Neuronal stem cell (in vitro differentiated cells): ENCODE results near the gene CD37.
"Not testable (repeated sequence)": the region's sequence is repeated elsewhere in the genome, so short reads cannot be mapped to it uniquely, and the experiment has no call there.

Experiments
- DNase-seq: peaks from one replicate; pipeline ENCODE4 v3.0.0-alpha.2; 2013; ENCODE audit warnings: low spot score
- H2AFZ ChIP-seq: one replicate; pipeline ENCODE4 v1.6.1; 2013; ENCODE audit warnings: mild to moderate bottlenecking, low read length, inconsistent platforms
- H2AK5ac ChIP-seq: 2 replicates; pipeline ENCODE4 v1.6.1; 2013; ENCODE audit warnings: low read depth, mild to moderate bottlenecking, inconsistent platforms, low read length, moderate library complexity, mixed read lengths
- H2BK120ac ChIP-seq: 2 replicates; pipeline ENCODE4 v1.6.1; 2013; ENCODE audit warnings: low read depth, mild to moderate bottlenecking, inconsistent platforms, low read length, moderate library complexity, mixed read lengths
- H2BK12ac ChIP-seq: one replicate; pipeline ENCODE4 v1.6.1; 2013; ENCODE audit warnings: low read length, inconsistent platforms
- H2BK15ac ChIP-seq: 2 replicates; pipeline ENCODE4 v1.6.1; 2013; ENCODE audit warnings: mild to moderate bottlenecking, low read length, inconsistent platforms, mixed read lengths
- H2BK5ac ChIP-seq: one replicate; pipeline ENCODE4 v1.6.1; 2013; ENCODE audit warnings: inconsistent platforms, mild to moderate bottlenecking, low read length, moderate library complexity
- H3K14ac ChIP-seq: one replicate; pipeline ENCODE4 v1.6.1; 2013; ENCODE audit warnings: low read length, inconsistent platforms
- H3K18ac ChIP-seq: 2 replicates; pipeline ENCODE4 v1.6.1; 2013; ENCODE audit warnings: low read length, inconsistent platforms
- H3K23ac ChIP-seq: 2 replicates; pipeline ENCODE4 v1.6.1; 2013; ENCODE audit warnings: low read depth, mild to moderate bottlenecking, mixed read lengths, low read length, inconsistent platforms; ENCODE audit not compliant: poor library complexity
- H3K27ac ChIP-seq: replicated peaks from 3 replicates; pipeline ENCODE4 v1.5.1; 2013; ENCODE audit warnings: low read length, inconsistent platforms
- H3K27me3 ChIP-seq, 3 experiments: 2 replicates each; pipeline ENCODE4 v1.6.1; 2013; ENCODE audit warnings: low read length in 3 of 3, mild to moderate bottlenecking in 2 of 3, inconsistent platforms in 1 of 3, low read depth in 1 of 3, mixed read lengths in 1 of 3, moderate library complexity in 1 of 3; ENCODE audit not compliant: control insufficient read depth in 3 of 3, insufficient read depth in 3 of 3
- H3K36me3 ChIP-seq, 2 donors: replicated peaks in 1 of 2; 2 replicates each; pipeline ENCODE4 v1.6.1; 2013; ENCODE audit warnings: low read length in 2 of 2; ENCODE audit not compliant: control insufficient read depth in 2 of 2, insufficient read depth in 2 of 2
- H3K4ac ChIP-seq: 2 replicates; pipeline ENCODE4 v1.6.1; 2013; ENCODE audit warnings: inconsistent platforms, mild to moderate bottlenecking, low read length, moderate library complexity
- H3K4me1 ChIP-seq, 2 donors: 1 replicate in 1 of 2; 2 replicates in 1 of 2; pipeline ENCODE4 v1.6.1; 2013; ENCODE audit warnings: low read length in 2 of 2, low read depth in 1 of 2; ENCODE audit not compliant: control insufficient read depth in 2 of 2, insufficient read depth in 1 of 2
- H3K4me2 ChIP-seq: one replicate; pipeline ENCODE4 v1.6.1; 2013; ENCODE audit warnings: mild to moderate bottlenecking, low read length, inconsistent platforms; ENCODE audit not compliant: insufficient read depth, poor library complexity, severe bottlenecking
- H3K4me3 ChIP-seq, 2 donors: 2 replicates each; pipeline ENCODE4 v1.5.1; 2013; ENCODE audit warnings: low read length in 2 of 2, mild to moderate bottlenecking in 2 of 2, inconsistent platforms in 1 of 2, moderate library complexity in 1 of 2
- H3K79me1 ChIP-seq: one replicate; pipeline ENCODE4 v1.6.1; 2013; ENCODE audit warnings: low read depth, mild to moderate bottlenecking, inconsistent platforms, low read length, moderate library complexity
- H3K9ac ChIP-seq: one replicate; pipeline ENCODE4 v1.6.1; 2013; ENCODE audit warnings: mild to moderate bottlenecking, low read depth, low read length, inconsistent platforms; ENCODE audit not compliant: poor library complexity
- H3K9me3 ChIP-seq, 2 donors: replicated peaks in 1 of 2; 2 replicates each; pipeline versions ENCODE3 to v1.6.1; 2013; ENCODE audit warnings: low read length in 2 of 2, mild to moderate bottlenecking in 2 of 2, inconsistent platforms in 1 of 2, low read depth in 1 of 2, mixed read lengths in 1 of 2, moderate library complexity in 1 of 2; ENCODE audit not compliant: control insufficient read depth in 2 of 2, insufficient read depth in 1 of 2
- H4K8ac ChIP-seq: one replicate; pipeline ENCODE4 v1.6.1; 2013; ENCODE audit warnings: low read depth, mild to moderate bottlenecking, inconsistent platforms, low read length, moderate library complexity
- H4K91ac ChIP-seq: one replicate; pipeline ENCODE4 v1.6.1; 2013; ENCODE audit warnings: low read length, low read depth, mild to moderate bottlenecking, inconsistent platforms; ENCODE audit not compliant: poor library complexity
- WGBS, 2 donors: extraction: QIAGEN DNeasy Blood & Tissue Kit; methylation state at CpG; one replicate each; pipeline ENCODE4 v1.1.7; 2013; ENCODE audit warnings: missing lambda C conversion rate in 2 of 2, mixed read lengths in 1 of 2; ENCODE audit not compliant: insufficient read length in 2 of 2, insufficient replicate concordance in 1 of 2; ENCODE audit errors: extremely low coverage in 2 of 2; 5-methylcytosine and 5-hydroxymethylcytosine counted together

CD37 gene

DNA sequence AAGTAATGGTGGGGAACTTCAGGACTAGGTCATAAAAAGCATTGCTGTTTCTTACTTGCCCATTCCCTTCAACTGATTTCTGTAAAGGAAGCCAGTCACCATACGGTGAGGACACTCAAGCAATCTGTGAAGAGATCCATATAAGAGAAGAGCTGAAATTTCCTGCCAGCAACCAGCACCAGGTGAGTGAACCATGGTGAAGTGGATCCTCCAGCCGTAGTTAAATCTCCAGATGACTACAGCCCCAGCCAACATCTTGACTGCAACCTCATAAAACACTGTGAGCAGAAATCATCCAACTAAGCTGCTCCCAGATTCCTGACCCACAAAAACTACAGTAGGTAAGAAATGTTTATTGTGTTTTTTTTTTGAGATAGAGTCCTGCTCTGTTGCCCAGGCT is 6.5 kb upstream of the CD37 start:
- Histone ChIP-seq H3K79me1 (no peaks in the 10 kb centered on the region), H3K27me3 (peaks cover 0 to 2% (median 0%) of the 10 kb centered on the region in 3 experiments), H3K4me3 (no peak overlapping the region), H2BK15ac (no peak overlapping the region), H4K8ac (no peak overlapping the region), H3K9ac (no peak overlapping the region), H3K36me3 (peaks cover 19 to 84% of the 10 kb centered on the region in 2 donors), H3K4ac (no peak overlapping the region), H3K4me2 (no peak overlapping the region), H3K4me1 (no peaks in the 10 kb centered on the region), H3K14ac (no peak overlapping the region), H3K18ac (no peak overlapping the region), H2BK12ac (no peak overlapping the region), H2BK120ac (no peak overlapping the region), H2AK5ac (no peak overlapping the region), H2AFZ (no peak overlapping the region), H2BK5ac (no peak overlapping the region), H3K23ac (no peak overlapping the region), H3K27ac (no peak overlapping the region), H4K91ac (no peak overlapping the region), H3K9me3 (peaks cover 6 to 8% of the 10 kb centered on the region in 2 donors)
- WGBS, 2 donors: no CpG with 5 or more reads among the region's 2 CpGs
- no peak for DNase-seq

DNA sequence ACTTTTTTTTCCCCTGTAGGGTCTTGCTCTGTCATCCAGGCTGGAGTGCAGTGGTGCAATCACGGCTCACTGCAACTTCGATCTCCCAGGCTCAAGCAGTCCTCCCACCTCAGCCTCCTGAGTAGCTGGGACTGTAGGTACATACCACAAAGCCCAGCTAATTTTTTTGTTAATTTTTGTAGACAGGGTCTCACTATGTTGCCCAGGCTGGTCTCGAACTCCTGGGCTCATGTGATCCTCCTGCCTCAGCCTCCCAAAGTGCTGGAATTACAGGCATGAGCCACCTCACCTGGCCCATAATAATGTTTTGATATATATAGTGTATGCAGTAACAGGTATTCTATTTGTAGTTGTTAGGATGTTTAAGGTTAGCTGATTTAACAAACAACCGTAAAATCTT is 4.0 kb upstream of the CD37 start:
- not testable (repeated sequence) for H3K9ac ChIP-seq, H2AFZ ChIP-seq, H2BK12ac ChIP-seq, H2BK120ac ChIP-seq, H3K4me2 ChIP-seq, H3K4me3 ChIP-seq, H2BK5ac ChIP-seq, H4K91ac ChIP-seq, H3K4ac ChIP-seq, H3K23ac ChIP-seq, H4K8ac ChIP-seq, H3K18ac ChIP-seq, H3K9me3 ChIP-seq, H2BK15ac ChIP-seq, DNase-seq, H3K27me3 ChIP-seq, H3K79me1 ChIP-seq, H3K14ac ChIP-seq, H2AK5ac ChIP-seq, H3K4me1 ChIP-seq, H3K27ac ChIP-seq
- no CpG with 5 or more reads among the region's 4 CpGs for WGBS, 2 donors
- H3K36me3 ChIP-seq: peaks cover 21 to 84% of the 10 kb centered on the region in 2 donors

DNA sequence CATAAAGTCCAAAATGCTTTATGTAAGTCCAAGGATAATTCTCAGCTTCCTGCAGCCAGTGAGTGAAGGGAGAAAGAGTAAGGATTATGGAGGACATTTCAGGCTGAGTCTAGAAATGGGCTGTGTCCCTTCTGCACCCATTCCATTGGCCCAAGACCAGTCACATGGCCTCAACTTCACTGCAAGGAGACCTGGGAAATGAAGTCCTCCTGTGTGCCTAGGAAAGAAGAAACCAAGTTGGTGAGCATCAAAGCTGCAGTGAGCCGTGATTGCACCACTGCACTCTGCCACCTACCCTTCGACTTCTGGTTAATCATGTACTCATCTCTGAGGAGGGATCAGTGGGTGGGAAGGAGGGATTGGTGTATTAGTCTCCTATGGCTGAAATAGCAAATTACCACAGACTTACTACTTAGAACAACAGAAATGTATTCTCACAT is 3.6 kb upstream of the CD37 start:
- no peaks in the 10 kb centered on the region for H3K79me1 ChIP-seq
- no peak overlapping the region for H2AK5ac ChIP-seq
- H4K91ac ChIP-seq: no peak overlapping the region
- peaks cover 23 to 84% of the 10 kb centered on the region in 2 donors for H3K36me3 ChIP-seq
- DNase-seq: no peak
- no peak overlapping the region for H2BK12ac ChIP-seq
- H2BK120ac ChIP-seq: no peak overlapping the region
- no peak overlapping the region for H3K4ac ChIP-seq
- no CpG with 5 or more reads among the region's 2 CpGs for WGBS, 2 donors
- H3K4me1 ChIP-seq: no peaks in the 10 kb centered on the region
- no peak overlapping the region for H3K4me3 ChIP-seq
- no peak overlapping the region for H3K14ac ChIP-seq
- H3K9ac ChIP-seq: no peak overlapping the region
- no peak overlapping the region for H2AFZ ChIP-seq
- H3K4me2 ChIP-seq: no peak overlapping the region
- no peak overlapping the region for H3K27ac ChIP-seq
- no peak overlapping the region for H3K18ac ChIP-seq
- H2BK15ac ChIP-seq: no peak overlapping the region
- H4K8ac ChIP-seq: no peak overlapping the region
- H3K9me3 ChIP-seq: no peaks in the 10 kb centered on the region
- H3K27me3 ChIP-seq: no peaks in the 10 kb centered on the region
- H2BK5ac ChIP-seq: no peak overlapping the region
- no peak overlapping the region for H3K23ac ChIP-seq

DNA sequence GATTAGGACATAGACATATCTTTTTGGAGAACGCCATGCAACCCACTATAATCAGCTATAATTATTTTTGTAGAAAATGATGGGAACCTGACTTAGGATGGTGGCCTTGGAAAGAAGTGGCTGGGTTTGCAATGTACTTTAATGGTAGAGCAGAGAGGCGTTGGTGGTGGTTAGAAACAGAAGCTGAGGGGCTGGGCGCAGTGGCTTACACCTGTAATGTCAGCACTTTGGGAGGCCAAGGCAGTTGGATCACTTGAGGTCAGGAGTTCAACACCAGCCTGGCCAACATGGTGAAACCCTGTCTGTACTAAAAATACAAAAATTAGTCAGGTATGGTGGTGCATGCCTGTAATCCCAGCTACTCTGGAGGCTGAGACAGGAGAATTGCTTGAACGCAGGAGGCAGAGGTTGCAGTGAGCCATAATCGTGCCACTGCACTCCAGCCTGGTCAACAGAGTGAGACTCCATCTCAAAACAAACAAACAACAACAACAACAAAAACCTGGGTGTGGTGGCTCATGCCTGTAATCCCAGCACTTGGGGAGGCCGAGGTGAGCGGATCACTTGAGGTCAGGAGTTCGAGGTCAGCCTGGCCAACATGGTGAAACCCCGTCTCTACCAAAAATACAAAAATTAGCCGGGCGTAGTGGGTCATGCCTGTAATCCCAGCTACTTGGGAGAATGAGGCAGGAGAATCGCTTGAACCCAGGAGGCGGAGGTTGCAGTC is 2.4 kb upstream of the CD37 start:
- H3K4me2 ChIP-seq, H3K27ac ChIP-seq, H3K79me1 ChIP-seq, H2AFZ ChIP-seq, H2AK5ac ChIP-seq, H2BK12ac ChIP-seq, H3K4me1 ChIP-seq, H3K9me3 ChIP-seq, H3K9ac ChIP-seq, H3K27me3 ChIP-seq, DNase-seq, H4K91ac ChIP-seq, H4K8ac ChIP-seq, H3K23ac ChIP-seq, H3K4me3 ChIP-seq, H3K4ac ChIP-seq, H2BK15ac ChIP-seq, H2BK5ac ChIP-seq, H3K14ac ChIP-seq, H2BK120ac ChIP-seq, H3K18ac ChIP-seq: not testable (repeated sequence)
- H3K36me3 ChIP-seq: peaks cover 24 to 84% of the 10 kb centered on the region in 2 donors
- WGBS, 2 donors: no CpG with 5 or more reads among the region's 13 CpGs
